GM10266 (cell line): ENCODE measurements around the gene ETV1.
"Not testable (repeated sequence)": the region's sequence is repeated elsewhere in the genome, so short reads cannot be mapped to it uniquely, and the experiment has no call there.

ENCODE experiments used
- DNase-seq: peaks from one replicate; pipeline ENCODE4 v3.0.0; 2012; ENCODE audit errors: extremely low spot score
- TF ChIP-seq, protein P1 (sequence below): IDR thresholded peaks from 2 replicates; pipeline ENCODE4 v1.5.1; 2012; ENCODE audit warnings: mild to moderate bottlenecking, low read depth; ENCODE audit not compliant: control insufficient read depth, insufficient read depth; ENCODE audit errors: missing control alignments

Gene ETV1

GRCh38 chr7:13933091-13933490 is 56.4 kb downstream of the ETV1 start:
- TF ChIP-seq, protein P1, sequence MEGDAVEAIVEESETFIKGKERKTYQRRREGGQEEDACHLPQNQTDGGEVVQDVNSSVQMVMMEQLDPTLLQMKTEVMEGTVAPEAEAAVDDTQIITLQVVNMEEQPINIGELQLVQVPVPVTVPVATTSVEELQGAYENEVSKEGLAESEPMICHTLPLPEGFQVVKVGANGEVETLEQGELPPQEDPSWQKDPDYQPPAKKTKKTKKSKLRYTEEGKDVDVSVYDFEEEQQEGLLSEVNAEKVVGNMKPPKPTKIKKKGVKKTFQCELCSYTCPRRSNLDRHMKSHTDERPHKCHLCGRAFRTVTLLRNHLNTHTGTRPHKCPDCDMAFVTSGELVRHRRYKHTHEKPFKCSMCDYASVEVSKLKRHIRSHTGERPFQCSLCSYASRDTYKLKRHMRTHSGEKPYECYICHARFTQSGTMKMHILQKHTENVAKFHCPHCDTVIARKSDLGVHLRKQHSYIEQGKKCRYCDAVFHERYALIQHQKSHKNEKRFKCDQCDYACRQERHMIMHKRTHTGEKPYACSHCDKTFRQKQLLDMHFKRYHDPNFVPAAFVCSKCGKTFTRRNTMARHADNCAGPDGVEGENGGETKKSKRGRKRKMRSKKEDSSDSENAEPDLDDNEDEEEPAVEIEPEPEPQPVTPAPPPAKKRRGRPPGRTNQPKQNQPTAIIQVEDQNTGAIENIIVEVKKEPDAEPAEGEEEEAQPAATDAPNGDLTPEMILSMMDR = no peak
- no peak for DNase-seq

- DNase-seq = no peak
- TF ChIP-seq, protein P1 = no peak
Measured at GRCh38 chr7:13932131-13932530, 57.3 kb downstream of the ETV1 start.

DNA sequence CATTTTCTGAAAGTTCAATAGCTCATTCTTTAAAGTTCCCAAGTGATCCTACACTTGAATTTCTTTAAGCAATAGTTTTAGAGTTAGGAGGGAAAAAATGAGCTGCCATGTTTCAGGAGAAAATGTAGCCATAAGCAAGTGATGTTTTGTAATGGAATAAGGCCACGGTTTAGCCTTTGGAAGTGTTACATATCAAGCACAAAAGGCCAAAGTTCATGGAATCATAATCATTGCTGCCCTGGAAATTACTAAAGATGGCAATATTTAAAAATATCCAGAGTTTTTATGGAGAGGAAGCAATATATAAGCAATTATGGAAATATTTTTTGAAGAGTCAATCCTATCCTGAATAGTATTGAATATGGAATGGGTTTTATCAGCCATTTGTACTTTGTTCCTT is 68.4 kb downstream of the ETV1 start:
- DNase-seq = no peak
- TF ChIP-seq, protein P1 = no peak

- no peak for DNase-seq
- TF ChIP-seq, protein P1 = no peak
Measured at GRCh38 chr7:13920053-13920697, 69.3 kb downstream of the ETV1 start.

DNA sequence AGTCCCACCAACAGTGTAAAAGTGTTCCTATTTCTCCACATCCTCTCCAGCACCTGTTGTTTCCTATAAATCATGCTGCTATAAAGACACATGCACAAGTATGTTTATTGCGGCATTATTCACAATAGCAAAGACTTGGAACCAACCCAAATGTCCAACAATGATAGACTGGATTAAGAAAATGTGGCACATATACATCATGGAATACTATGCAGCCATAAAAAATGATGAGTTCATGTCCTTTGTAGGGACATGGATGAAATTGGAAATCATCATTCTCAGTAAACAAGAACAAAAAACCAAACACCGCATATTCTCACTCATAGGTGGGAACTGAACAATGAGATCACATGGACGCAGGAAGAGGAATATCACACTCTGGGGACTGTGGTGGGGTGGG is 71.1 kb downstream of the ETV1 start:
- not testable (repeated sequence) for DNase-seq

GRCh38 chr7:13917103-13917502 is 72.4 kb downstream of the ETV1 start:
- not testable (repeated sequence) for DNase-seq

DNA sequence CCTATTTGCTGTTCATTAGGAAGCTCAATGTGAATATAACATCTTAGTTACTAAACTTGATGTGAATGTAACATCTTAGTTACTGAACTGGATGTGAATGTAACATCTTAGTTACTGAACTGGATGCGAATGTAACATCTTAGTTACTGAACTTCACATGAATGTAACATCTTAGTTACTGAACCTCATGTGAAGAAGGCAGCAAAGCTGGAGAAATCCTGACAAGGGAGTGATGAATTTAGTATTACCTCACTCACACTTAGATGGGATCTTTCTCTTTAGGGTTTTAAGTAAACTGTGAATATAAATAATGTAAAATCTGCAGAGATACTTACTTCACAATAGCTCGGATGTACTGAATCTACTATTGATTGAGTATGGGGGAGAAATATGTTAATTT is 73.6 kb downstream of the ETV1 start:
- DNase-seq = no peak
- TF ChIP-seq, protein P1 = no peak

DNA sequence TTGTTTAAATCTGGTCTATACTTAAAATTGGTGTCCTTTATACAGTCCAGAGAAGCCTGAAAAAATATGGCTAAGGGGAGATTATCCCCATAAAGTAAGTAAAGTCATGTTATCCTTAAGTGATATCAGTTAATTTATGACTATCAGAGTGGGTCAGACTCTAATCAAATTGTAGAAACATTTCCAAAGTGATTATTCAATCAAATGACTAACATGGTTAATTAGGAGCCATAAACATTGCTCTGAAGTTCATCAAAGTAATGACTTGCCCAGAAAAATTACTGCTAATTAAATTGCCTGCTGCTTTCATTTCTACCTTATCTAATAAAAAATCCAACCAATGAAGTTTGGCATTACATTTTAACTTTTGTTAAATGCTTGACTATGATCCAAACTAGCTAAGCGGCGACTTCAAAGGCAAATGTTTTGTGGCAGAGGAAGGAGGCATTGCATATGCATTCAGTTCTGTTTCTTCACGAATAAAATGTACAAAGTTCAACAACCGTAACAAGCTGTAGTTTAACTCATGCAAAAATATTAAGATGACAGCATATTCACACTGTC is 76.7 kb downstream of the ETV1 start:
- TF ChIP-seq, protein P1 = no peak
- DNase-seq = no peak
